HL-60/S4 treated with retinoic acid at 250 ng/mL for 4 days and 3 days (cell line): ENCODE data around the gene ALG12.

ENCODE experiments used
- in situ Hi-C: fragments of 300-500 bp; cut with MboI; formaldehyde crosslinking; loops from 2 replicates; pipeline ENCODE4 v1.7.0; 2022; ENCODE audit warnings: low sequenced_read_pairs

Gene ALG12

DNA sequence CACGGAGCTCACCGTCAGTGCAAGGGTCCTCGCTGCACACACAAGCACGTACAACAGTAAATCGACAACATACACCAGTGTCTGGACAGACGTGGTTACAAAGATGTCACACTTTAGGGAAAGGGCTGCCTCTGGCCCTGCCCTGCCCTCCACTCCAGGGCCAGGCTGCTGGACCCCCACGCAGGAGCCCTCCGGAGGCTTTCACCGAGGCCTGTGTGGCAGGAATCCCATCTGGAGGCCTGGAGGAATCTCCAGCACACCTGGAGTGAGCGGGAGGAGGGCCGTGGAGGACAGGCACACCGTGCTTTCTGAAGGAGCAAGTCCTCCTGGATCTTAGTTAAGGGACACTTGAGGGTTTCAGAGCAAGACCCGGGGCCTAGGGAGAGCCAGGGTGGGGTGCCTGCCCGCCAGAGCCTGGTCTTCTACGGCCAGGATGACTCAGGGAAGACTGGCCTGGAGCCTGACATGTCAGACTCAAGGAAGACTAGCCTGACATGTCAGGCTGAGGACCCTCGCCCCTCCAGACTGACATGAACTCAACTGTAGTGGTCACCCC, 40.2 kb upstream of the ALG12 start:
- in situ Hi-C loops, result no loop called here

DNA sequence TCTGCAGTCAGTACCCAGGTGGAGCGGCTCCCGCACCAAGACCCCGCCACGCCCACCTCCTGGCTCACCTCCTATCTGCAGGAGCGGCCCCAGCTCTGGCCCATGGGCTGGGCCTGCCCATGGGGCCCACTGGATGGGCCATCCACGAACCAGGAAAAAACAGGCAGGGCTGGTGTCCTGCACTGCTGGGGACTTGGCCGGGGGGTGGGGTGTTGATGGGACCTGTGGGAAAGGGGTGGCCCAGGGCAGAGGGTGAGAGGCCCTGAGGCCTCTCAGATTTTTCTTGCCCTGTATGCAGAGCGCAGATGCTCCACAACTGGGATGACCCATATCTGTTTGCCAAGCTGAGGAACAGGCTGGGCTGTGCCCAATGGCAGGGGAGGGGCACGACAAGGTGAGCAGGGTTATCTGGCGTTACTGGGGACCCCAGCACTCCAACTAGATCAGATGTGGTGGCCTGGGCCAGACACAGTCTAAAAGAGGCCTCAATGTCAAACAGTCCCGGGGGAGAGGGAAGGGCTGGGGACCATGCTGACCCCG, 39.7 kb upstream of the ALG12 start:
- in situ Hi-C loops, result no loop called here

DNA sequence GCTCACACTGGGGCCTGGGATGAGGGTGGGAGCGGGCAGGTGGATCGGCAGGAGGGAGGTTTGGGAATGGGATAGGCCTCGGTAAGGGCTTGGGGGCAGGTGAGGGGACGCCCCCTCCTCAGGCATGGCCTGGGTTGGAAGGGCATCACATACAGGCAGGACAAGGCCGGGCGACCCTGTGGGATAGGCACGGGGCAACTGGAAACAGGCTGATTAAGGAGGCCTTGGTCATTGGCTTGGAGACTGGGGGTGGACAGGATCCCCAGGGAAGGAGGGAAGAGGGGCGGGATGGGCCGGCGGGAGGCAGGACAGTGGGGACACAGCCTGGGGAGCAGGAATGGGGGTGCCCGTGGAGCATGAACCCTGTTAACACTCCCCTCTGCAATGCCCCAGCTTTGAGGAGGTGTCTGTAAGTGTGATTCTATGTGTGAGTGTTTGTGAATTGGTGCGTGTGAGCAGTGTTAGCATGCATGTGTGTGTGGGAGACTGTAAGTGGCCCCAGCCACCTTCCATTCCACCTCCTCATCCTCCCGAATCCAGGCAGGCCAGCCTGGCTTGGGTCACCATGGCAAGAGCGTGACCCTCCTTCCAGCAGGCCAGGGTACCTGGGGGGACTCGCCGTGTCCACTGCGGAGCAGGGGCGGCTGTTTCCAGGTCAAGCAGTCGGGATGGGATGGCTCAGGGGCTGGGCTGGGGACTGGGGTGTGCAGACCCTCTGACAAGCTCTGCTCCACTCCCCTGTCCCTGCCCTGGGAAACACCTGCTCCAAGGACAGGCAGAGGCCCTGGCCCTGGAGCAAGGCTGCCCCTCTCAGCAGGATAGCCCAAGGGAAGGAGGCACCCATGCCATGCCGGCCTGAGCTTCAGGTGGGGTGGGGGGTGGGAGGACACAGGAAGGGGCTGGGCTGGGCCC, 38.9 kb upstream of the ALG12 start:
- in situ Hi-C loops, result no loop called here

DNA sequence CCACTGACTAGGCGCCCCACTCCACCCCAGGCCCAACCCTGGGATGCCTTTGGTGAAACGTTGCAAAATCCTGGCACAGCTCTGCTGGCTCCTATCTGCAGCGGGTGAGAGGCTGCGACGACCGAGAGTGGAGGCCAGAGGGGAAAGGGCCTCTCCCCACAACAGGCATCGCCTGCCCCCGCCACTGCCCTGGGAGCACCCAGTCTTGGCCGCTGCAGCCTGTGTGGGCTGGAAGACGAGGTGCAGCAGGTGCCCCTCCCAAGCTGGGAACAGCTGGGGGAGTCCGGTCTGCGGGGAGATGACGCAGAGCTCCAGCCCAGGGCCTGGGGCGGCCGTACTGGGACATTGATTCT, 38.2 kb upstream of the ALG12 start:
- in situ Hi-C loops, result no loop called here

DNA sequence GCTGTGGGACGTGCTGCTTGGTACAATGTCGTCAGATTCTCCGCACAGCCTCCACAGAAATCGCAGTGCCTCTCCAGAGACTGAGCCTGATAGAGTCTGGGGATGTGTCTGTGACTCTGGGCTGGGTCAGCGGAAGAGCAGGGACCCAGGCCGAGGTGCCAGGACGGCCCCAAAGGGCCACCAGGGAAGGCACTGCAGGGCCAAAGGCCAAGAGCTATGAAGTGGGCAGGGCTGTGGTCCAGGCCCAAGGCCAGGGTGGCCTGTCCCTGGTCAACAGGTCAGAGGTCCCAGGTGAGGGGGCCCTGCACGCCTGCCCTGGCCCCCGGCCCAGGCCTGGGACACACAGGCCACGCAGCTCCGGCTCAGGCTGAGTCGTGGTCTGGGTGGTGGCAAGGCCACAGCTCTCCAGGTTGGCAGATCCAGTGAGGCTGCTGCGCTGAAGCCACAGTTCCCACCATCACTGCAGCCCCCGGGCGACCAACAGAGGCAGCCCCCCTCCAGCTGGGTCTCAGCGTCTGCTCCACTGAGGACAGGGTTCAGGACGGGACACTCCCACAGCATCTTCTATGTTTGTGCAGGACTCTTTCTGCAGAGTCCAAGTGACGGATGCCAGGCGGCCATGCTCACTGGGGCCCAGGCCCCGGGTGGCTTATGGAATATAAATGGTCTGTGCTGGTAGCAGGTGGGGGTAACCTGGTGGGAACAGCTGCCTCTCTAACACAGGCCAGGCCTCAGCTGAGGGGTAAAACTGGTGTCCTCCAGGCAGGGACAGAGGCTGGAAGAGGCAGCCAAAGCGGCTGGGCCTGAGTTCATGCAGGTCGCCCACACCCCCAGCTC, 37.6 kb upstream of the ALG12 start:
- in situ Hi-C loops, result no loop called here

DNA sequence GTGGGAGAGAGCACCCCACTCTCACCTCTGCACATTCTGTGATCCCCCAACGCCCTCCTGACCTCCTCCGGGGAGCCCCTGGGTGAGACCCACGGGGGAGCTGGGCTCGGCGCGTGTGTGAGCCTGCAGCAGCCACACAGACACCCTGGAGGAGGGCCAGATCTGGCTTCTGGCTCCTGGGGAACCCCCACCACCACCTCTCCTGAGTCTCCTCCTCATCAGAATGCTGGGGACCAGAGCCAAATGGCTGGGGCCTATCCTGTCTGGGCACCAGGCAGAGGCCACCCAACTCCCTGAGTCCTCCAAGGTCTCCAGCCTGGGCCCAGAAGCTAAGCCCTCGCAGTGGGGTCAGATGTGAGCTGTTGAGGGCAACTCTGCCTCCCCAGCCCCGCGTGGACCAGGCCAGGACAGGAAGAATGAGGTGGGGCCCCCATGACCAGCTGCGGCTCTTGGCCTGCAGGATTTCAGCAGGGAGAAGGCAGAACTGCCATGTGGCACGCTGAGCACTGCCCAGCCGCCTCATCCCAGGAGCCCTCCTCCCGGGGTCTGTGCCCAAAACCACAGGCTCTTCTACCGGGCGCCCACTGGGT, 36.8 kb upstream of the ALG12 start:
- in situ Hi-C loops, result no loop called here

DNA sequence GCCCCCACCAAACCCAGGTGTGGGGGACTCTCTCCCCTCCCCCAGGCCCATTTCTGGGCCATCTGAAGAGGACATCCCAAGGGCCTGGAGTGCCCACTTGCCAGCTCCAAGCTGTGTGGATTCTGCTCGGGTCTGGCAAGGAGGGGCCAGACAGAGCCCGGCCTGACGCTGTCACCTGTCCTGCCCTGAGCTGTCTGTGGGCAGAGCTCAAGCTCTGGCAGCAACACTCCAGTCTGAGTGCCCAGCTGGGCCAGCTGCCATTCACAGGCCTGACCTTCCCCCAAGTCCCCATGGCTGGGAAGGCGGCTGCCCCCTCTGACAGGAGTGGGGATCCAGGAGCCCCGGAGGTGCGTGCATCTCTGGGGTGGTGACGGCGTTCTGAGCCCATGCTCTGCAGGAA, 36.1 kb upstream of the ALG12 start:
- in situ Hi-C loops, result no loop called here

DNA sequence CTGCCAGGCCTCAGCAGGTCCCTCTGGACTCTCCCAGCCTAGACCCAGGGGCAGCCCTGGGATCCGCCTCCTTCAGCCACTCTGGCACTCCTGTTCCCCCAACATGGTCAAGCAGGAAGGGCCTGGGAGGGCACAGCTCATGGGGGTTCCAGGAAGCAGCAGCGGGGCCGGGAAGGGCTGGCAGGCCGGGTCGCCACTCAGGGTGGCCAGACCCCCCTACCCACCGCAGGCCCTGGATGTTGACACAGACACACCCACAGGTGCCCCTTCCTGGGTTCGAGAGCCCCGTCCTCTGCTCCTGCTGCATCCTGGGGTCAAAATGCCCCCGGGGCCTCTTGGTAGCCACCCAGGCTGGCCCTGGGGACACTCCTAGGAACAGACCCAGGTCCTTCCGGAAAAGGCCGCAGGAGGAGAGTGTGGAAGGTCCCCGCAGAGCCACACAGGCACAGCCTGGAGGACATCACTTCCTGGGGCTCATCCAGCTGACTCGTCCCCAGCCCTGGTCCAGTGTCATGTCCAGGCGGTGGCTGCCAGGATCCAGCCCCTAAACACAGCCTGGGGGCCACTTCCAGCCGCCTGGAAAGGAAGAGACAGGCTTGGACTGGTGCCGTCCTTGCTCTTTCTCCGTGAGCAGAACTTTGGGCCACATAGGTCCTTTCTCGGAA, 35.6 kb upstream of the ALG12 start:
- in situ Hi-C loops, result no loop called here

DNA sequence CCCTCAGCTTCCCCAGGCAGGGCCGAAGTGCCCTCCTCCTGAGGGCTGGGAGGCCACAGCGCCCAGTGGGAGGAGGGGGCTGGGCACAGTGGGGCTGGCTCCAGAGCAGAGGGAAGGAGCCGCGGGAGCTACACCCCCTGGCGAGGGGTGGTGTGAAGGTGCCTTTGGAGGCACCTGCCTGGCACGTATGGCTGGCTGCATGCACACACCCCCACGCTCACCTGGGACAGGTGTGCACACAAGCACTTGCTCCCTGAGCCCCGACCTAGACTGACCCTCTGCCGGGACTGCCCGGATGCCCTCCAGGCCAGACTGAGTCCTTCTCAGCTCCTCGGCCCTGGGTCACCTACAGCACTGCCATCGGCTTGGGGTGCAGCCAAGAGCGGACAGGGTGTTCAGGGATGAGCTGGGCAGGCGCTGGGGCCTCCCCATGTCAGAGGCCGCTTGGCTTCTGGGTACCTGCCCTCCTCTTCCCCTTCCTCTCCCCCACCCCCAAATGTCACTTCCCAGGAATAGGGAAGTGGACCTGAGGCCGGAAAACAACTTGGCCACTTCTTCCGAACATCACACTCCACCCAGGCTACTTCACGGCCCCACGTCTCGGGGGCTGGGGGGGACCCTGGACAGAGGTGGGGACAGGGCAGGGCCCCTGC, 34.9 kb upstream of the ALG12 start:
- in situ Hi-C loops, result no loop called here

DNA sequence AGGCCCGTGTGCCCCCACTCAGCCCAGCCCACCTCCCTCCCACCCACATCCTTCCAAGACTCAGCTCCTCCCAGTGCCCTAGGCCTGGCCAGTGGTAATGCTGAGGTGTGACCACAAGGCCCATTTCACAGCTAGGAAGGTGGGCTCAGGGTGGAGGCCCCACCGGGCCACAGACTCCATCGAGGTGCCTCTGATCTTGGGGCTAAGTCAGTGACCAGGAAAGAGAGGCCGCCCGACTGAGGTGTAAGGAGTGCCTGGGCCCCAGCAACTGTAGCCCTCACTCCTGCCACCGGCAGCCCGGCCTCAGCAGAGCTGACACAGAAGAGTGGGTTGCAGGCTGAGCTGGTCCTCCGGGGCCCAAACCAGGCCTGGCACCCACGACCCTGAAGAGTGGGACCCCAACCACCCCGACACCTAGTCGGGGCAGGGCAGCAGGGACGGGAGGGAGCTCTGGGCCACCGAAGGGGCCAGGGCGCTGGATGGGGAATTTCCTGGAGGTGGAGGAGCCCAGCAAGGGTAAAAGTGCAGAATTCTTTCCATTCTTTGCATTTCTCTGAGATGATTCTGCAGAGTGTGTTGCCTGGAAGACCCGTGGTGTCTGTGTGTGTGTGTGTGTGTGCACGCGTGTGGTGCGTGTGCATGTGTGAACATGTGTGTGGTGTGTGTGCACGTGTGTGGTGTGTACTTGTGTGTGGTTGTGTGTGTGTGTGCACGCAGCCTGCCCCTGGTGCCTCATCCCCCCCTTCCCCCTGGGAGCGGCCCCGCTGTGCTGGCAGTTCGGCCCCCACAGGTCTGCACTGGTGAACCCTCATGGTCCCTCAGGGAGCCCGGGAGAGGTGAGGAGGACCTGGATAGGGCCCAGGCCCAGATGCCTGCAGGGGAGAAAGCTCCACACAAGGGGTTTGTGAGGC, 34.0 kb upstream of the ALG12 start:
- in situ Hi-C loops, result no loop called here

DNA sequence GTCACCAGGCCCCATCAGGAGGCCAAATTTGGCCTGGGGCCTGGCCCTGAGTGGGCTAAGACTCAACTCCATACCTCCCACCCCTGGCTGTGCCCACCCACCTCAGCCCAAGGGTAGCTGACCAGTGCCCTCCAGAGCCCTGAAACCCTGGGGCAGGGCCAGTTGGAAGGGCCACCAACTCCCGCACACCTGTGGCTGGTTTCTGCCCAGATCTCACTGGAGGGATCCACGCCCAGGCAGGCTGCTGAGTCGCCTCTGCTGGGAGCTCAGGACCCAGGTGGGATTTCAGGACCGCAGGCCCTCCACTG, 33.4 kb upstream of the ALG12 start:
- in situ Hi-C loops, result no loop called here

DNA sequence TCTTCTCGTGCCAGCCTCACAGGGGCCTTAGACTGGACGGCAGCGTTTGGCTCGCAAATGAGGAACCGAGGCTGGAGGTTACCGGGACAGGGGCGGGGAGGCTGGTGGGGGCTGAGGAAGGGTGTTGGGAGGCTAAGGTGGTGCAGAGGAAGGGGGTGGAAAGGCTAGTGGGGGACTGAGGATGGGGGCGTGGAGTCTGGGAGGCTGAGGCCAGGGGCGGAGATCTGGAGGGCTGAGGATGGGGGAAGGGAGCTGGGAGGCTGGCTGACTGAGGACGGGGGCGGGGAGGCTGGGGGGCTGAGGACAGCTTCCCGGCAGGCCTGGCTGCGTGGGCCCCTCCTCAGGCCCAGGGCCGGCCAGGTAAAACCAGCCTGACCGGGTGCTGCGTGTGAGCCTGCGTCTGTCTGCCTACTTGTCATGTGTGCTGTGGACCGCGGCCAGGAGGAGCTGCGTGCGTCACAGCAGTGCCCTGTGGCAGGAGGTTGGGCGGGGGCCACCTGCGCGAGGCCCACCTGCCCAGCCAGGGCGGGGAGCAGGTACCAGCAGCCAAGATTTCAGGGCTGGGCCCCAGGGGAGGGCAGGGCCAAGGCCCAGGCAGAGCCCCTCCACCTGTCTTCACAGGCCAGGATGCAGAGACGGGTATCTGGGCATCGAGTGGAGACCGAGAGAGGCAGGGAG, 32.9 kb upstream of the ALG12 start:
- in situ Hi-C loops, result no loop called here

DNA sequence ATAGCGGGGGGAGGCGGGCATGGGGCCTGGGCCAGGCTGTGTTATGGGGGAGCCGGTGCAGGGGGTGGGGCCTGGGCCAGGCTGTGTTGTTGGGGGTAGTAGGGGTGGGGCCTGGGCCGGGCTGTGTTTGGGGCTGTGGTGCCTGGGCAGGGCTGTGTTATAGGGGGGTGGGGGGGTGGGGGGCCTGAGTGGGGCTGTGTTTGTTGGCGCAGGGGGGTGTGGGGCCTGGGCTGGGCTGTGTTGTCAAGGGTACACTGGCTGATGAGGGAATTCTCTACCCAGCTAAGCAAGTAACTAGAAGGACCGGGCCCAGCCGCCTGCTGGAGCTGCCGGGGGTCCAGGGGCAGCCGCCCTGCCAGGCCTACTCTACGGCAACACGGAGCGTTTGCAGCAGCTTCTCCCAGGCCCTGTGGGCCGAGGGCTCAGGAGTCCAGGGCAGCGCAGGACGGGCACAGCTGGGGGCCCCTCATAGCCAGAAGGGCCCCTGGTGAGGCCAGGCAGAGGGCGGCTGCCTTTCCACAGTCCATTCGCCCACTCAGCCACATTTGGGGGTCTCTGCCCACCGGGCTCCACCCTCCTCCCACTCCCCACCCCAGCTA, 32.3 kb upstream of the ALG12 start:
- in situ Hi-C loops, result no loop called here

DNA sequence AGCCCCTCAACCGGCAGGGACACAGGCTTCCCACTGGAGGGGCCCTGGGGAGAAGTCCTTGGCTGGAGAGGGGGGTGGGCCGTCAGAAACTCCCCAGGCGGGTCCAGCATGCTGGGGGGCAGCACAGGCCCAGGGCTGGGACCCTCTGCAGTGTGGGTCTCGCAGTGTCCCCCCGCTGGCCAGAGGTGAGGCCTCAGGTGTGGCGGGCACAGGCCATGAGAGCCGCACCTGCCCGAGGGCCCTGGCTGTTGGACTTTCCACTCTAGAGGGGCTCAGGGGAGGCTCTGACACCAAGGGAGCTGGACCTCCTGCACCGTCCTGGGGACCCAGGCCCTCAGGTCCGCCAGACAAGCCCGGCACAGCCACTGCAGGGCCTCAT, 31.7 kb upstream of the ALG12 start:
- in situ Hi-C loops, result no loop called here

DNA sequence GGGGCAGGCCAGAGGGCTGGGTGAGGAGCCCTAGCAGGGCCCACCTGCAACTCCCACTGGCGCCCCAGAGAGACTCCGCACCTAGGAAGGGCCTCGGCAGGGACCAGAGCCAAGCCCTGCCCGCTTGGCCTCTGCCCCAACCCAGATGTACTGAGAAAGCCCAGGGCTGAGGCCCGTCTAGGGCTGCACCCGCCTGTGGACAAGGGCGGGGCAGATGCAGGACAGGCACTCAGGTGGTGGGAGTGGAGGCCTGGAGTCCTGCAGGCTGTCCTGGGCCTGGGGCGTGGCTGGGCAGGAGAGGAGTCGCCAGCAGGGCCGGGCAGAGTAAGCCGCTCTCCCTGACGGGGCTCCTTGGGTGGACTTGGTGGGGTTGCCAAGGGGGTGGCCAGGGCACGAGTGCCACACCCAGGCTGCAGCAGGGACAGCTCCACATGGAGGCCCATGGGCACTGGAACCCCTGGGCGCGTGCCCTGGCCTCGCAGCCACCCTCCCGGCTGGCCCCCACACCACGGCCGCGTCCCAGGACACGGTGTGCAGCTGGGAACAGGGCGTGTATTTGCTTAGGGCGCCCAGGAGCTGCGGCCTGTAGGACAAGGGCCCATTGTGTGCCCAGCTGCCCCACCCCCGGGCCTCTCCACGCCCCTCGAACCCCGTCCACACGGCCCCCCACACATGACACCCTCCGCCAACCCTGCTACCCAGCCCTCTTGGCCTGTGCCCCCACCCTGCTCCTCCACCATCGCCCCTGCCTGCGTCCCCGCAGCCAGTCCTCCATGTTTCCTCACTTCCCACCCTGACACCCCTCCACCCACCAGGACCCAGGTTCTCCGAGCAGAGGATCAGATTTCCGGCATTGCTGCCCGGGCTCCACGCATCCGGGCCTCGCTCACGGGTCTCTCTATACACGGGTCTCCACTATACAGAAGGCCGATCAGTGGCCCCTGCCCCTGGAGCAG, 31.0 kb upstream of the ALG12 start:
- in situ Hi-C loops, result no loop called here

DNA sequence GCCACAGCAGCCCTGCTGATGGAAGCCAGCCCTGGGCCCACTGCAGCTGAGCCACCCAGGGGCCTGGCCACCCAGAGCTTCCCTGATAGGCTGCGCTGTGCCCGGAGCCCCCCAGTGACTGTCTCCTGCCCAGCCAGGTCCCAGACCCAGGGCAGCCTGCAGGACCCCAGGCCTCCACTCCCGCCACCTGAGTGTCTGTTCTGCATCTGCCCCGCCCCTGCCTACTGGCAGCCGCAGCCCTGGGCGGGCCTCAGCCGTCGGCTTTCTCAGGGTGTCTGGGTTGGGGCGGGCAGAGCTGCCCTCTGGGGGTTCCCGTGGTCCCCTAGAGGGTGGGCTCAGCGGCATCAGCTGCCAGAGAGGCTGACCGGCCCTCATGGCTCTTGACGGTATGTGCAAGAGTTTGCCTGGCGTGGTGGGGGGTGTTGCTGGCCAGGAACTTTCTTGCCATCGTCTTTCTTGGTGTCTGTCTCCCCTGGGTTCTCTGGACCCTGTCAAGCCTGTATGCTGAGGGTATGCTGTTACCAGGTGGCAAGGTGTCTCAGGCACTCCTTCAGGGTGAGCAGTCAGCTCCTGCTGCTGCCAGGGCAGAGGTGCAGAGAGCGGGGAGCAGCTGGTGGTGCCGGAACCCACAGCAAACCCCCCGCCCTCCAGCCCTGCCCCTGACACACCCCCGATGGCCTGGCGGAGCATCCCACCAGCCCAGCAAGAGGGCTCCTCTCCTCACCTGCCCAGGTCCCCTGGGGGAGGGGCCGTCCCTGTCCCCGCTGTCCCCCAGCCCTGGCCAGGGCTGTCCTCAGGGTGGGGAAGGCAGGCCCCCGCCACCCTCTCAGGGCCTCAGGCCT, 30.1 kb upstream of the ALG12 start:
- in situ Hi-C loops, result no loop called here

DNA sequence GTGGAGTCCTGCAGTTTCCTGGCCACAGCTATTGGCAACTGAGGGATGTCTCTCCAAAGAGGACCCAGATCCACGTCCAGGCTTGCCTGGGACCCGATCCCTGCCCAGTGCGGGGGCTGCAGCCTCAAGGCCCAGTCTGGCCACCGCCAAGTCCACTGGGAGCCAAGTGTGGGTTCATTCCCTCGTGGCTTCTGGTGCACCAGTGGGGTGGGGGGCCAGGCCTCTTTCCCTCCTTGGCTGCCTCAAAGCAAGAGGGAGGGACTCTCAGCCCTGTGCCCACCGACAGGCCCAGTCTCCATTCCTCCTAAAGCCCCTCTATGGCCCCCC, 29.0 kb upstream of the ALG12 start:
- in situ Hi-C loops, result no loop called here
